Stimulated activated naive CD8-positive, alpha-beta T cell treated with anti-CD3 and anti-CD28 coated beads, Interleukin-15, Interleukin-2, amounts not matched to agents 100 U/mL and 50 U/mL, for 24 hours (primary cell): Measurements from ENCODE around the gene LCP2.

Source experiments
- ATAC-seq: fragments of 150-1000 bp; cut with Tn5 transposase; one replicate; pipeline ENCODE4 v1.10.0; 2021
- DNase-seq: peaks from one replicate; pipeline ENCODE4 v3.0.0; 2021

The LCP2 gene

DNA sequence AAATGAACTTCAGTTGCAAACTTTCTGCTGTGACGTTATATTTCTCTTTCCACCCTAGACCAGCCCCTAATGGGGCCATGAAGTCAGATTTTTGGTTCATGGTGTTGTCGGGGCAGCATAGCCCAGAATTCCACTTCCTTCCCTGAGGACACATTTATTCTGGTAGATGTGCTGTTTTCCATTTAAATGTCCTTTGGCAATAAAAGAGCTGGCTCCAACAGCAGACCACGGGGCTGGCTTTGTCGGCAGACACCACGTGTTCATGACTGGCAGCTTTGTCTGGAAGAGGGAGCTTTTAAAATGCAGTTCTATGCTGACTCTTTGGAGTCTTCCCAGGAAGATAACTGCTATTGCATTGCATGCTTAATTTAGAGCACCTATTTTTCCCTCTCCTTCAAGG, 17.6 kb upstream of the LCP2 start:
- ATAC-seq (no peak), DNase-seq (no peak)

GRCh38 chr5:170314541-170315095, 17.0 kb upstream of the LCP2 start:
- DNase-seq (no peak), ATAC-seq (no peak)

DNA sequence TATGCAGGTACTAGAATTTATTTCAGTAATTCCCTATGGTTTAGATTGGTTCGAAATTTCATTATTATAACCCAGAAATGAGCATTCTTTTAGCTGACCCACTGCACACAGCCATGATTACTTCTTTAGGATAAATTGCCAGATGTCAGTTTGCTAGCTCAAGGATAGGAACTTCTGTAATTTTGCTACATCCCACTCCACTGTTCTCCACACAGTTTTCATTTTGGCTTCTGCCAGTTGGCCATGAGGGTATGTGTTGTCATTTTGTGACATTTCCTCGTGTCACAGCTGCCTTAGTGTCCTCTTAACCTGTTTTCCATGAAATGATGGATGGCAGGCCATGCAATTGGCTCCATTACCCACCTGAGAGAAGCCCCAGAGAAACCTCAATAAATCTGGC, 16.2 kb upstream of the LCP2 start:
- DNase-seq: no peak
- ATAC-seq: no peak

GRCh38 chr5:170313344-170313743, 15.8 kb upstream of the LCP2 start:
- ATAC-seq (peak; percentile 70), DNase-seq (no peak)

DNA sequence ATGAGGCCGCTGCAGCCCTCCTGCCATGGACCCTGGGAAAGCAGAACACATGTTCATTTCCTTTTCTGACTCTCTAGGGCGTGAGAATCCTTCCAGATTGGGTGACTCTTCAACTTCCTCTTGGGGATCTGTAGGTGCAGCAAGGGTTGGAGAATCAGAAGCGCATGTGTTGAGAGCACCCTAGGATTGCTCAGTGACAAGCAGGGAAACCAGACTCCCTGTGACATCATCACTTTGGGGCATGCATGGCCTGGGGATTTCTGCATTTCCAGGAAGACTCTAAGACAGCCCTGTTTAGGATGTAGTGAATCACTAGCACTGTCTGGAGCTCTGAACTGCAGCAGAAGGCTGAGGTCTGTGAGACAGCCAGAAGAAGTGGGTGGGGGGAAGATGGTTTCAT, 15.1 kb upstream of the LCP2 start:
- peak; percentile 69 for DNase-seq
- ATAC-seq: peak; percentile 96

GRCh38 chr5:170312301-170312595, 14.7 kb upstream of the LCP2 start:
- DNase-seq: no peak
- ATAC-seq: no peak

DNA sequence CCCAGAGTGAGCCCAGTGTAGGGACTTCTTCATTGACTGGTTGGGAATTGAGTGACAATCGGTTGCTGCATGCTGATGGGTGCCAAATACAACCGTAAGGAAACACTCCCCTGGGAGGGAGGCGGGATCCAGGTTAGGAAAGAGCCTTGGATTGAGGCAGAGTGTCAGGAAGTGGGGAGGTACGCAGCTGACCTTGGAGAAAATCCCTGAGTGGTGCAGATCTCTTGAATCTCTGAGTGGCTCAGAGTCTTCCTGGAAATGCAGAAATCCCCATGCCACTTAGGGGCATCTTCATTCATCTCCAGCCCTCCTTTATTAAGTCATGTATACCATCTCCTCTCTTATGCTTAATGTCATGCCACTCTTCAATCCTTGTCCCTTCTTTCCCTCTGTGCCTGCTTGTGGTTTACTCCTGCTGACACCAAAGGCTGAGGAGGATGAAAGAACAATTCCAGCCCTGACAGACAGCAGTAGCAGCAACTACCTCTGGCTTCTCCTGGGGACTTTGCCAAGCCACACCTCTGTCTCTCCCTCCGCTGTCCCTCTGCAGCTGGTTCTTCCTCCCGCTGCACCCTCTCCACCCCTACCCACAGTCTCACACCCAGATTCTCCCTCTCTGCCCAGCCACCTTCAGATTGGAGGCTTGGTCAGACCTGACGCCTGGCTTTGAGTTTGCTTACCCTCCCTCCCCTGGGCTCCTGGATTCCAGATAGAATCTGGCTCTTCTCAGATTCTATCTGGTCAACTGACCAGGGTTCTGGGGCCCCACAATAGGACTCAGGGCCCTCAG, 14.1 kb upstream of the LCP2 start:
- no peak for DNase-seq
- no peak for ATAC-seq

DNA sequence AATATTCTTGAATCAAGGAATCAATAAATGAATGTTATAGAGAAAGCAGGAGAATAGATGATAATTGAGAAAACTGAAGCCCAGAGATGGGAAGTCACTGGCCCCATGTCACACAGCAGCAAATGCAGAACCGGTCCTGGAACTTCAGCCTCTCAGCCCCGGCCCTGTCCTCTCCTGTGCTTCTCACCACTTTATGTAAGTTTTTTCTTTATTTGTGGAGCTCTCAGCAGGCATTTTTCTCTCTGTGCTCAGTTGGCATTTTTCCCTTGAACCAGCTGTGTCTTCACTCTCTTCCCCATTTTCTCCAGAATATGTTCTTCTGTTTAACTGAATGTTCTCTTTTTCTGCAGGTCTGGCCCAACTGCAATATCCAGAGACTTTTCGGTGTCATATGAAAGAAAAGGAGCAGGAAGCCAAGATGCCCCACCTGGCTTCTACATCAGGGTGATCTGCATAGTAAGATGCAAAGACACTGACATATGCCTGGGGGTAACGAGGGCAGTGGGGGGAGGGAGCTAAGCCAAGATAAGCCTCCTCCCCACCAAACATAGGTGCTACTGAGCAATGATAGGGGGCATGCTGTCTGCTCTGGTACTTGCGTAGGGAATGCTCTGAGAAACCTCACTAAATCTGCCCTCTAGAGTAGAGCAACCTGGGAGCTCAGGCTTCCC, 12.8 kb upstream of the LCP2 start:
- DNase-seq: no peak

DNA sequence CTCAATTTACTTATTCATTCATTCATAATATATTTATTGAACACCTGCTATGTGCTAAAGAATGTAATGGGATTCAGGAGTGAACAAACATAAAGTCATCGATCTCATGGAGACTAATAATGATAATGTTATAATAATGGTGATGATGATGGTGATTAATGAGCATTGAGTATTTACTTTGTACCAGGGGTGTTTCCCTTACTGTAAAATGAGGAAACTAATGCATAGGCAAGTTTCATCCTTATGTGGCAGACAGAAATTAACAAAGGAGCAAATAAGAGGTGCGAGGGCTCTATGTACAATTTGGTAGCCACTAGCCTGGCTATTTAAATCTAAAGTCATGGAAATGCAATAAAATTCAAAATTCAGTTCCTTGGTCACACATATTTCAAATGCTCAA, 11.1 kb upstream of the LCP2 start:
- ATAC-seq (no peak), DNase-seq (no peak)

More for the DNA sequence above, 12.8 kb upstream of the LCP2 start:
- no peak for ATAC-seq

DNA sequence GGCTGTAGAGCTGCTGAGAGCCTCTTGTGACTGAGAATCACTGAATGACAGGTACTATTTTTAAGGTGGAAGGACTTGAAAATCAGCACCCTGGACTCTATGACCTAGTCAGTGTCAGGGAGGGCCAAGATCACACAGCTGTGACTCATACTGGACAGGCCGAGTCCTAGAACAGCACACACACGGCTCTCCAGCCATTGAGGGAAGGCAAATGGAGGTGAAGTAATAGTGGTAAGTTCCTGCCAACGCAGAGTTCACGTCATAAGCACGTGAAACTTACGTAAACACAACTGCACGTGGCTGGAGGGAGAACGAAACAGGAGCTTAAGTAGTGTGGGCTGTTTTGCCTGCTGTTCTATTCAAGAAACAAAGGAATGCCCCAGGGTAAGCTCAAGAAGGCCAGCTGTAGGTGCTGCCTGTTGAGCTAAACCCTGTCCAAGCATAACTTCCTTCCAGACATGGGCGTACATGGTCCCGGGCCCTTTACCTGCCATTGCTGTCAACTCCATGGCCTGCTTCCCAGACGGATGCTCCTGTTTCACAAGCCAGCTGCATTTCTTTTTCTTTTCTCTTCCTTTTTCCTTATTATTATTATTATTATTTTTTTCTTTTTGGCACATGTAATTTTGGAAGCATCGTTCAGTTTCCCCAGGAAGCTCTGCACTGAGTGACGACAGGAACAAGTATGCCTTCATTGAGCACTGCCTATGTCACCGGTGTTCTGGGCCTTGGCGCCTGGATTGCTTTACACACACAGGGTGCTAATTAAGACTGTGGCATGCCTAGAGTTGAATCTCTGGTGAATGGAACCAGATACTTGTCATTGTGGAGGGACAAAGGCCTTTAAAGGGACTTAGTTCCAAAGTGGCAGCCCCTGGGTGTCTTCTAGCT, 10.2 kb upstream of the LCP2 start:
- no peak for ATAC-seq
- DNase-seq: no peak

DNA sequence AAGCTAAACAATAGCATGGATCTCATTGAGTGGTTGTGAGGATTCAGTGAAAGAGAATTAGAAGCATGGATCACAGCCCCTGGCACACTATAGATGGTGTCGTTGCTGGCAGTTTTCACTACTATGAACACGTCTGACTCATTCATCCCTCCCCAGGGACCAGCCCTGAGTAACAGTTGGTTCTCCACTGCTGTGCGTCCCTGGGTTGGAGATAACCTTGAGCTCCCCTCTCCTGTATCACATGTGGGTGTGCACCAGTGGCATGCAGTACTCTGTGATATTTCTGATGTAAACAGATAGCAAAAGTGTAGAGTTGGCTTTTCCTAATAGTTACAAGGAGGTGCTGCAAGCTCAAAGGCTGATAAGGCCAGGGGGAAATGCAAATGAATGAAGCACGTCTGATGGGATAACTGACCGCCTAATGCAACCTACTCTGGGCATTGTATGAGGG, 8.8 kb upstream of the LCP2 start:
- peak; percentile 81 for ATAC-seq
- peak; percentile 58 for DNase-seq

DNA sequence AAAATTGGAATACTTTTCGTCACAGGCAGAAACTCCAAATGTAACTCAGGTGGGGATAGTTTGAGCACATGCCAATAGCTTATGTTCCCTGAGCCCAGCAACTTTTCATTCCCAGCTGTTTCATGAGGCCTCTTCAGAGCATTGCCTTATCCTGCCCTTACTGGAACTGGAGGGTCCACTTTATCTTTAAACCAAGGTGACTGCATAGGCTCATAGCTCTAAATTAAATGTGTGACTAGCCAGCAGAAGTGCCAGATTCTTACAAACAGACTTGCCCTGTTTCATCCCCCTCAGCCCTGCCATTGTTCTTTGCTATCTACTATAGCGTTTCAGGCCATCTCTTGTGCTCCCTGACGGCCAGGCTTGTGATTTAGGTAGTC, 8.1 kb upstream of the LCP2 start:
- ATAC-seq: no peak
- DNase-seq: no peak

DNA sequence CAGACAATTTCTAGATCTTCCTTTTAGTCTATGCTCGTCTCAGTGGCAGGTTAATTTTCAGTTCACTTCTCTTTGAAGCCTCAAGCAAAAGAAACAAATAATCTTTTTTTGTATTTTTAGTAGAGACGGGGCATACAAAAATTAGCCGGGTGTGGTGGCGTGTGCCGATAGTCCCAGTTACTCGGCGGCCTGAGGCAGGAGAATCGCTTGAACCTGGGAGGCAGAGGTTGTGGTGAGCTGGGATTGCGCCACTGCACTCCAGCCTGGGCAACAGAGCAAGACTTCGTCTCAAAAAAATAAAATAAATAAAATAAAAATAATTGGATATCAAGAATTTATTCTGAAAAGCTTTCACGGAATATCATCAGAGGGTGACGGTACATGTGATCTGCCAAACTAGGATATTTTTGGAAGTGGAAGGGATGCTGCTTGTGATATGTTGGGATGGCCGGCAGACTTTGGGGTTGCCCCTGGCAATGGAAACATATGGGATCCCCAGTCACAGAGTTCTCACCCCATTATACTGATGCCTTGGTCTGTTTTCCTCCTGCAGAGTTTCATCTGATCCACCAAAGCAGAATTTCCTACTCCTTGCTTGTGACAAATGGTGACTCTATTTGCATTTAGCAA, 7.6 kb upstream of the LCP2 start:
- ATAC-seq: no peak

DNA sequence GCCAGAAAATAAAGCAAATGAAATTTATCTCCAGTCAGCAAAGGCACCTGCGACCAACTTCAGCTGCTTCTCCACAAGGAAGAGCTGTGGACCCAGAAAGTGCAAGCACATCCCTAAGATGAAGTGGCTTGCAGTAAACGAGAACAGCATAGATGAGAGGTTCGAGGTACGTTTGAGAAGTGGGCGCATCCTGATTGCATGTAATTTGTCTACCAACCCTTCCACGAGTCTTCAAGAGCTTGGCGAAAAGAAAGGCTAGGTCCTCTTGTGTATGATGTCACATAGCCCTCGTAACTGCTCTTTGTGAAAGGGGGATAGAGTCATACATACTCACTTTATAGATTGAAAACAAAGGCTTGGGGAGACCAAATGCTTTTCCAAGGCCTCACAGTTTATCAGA, 6.0 kb upstream of the LCP2 start:
- ATAC-seq: no peak
- no peak for DNase-seq

More for the DNA sequence above, 7.6 kb upstream of the LCP2 start:
- DNase-seq: no peak

GRCh38 chr5:170302653-170303501, 5.3 kb upstream of the LCP2 start:
- DNase-seq (peak; percentile 63), ATAC-seq (peak; percentile 82)

GRCh38 chr5:170301981-170302652, 4.5 kb upstream of the LCP2 start:
- no peak for DNase-seq
- ATAC-seq: no peak

GRCh38 chr5:170301149-170301548, 3.6 kb upstream of the LCP2 start:
- ATAC-seq (no peak), DNase-seq (no peak)

- ATAC-seq: no peak
- no peak for DNase-seq
Measured at GRCh38 chr5:170300361-170301013, 2.9 kb upstream of the LCP2 start.

GRCh38 chr5:170296935-170297588, 515 bp downstream of the LCP2 start:
- DNase-seq (no peak), ATAC-seq (no peak)
